Activated T-helper 17 cell treated with anti-CD3 and anti-CD28 coated beads, Interleukin-2, amount 50 U/mL, for 72 hours (primary cell): ENCODE data around the gene DKK3. TPM values are rescaled to one million over a fixed set of nuclear protein-coding genes. Genes with fewer than 3 reads are reported as not detected.
A peak's percentile ranks its signal among the peaks of the same experiment; 100 is the strongest.

Experiments
- ATAC-seq: fragments of 150-1000 bp; cut with Tn5 transposase; replicated peaks from 2 replicates; pipeline ENCODE4 v1.10.0; 2021; ENCODE audit warnings: mild to moderate bottlenecking, moderate library complexity
- H3K27ac Mint-ChIP-seq: one replicate; pipeline ENCODE4 v1.8.0; 2022; ENCODE audit warnings: mixed read lengths
- H3K27me3 Mint-ChIP-seq: one replicate; pipeline ENCODE4 v1.8.0; 2022; ENCODE audit warnings: mixed read lengths
- H3K36me3 Mint-ChIP-seq: one replicate; pipeline ENCODE4 v1.8.0; 2022; ENCODE audit warnings: low read depth, mild to moderate bottlenecking, mixed read lengths
- H3K4me1 Mint-ChIP-seq: one replicate; pipeline ENCODE4 v1.8.0; 2022; ENCODE audit warnings: mixed read lengths
- H3K4me3 Mint-ChIP-seq: one replicate; pipeline ENCODE4 v1.8.0; 2022; ENCODE audit warnings: mild to moderate bottlenecking, mixed read lengths
- H3K9me3 Mint-ChIP-seq: one replicate; pipeline ENCODE4 v1.8.0; 2022; ENCODE audit warnings: mixed read lengths
- total RNA-seq, 2 donors: library from RNA; stranded (reverse); gene quantifications; one replicate each; pipeline ENCODE4 v1.2.3, GENCODE V29; 2022

Gene DKK3
- total RNA-seq, 2 donors from 2014 or later = not detected

- Mint-ChIP-seq H3K4me3 (no peak overlapping the region), H3K9me3 (no peaks in the 10 kb centered on the region), H3K4me1 (peaks cover 3% of the 10 kb centered on the region), H3K27me3 (no peaks in the 10 kb centered on the region), H3K36me3 (no peaks in the 10 kb centered on the region), H3K27ac (no peak overlapping the region)
- peak; percentile 88 for ATAC-seq
These were observed 41.4 kb downstream of the DKK3 start for GRCh38 chr11:11966826-11967668.

DNA sequence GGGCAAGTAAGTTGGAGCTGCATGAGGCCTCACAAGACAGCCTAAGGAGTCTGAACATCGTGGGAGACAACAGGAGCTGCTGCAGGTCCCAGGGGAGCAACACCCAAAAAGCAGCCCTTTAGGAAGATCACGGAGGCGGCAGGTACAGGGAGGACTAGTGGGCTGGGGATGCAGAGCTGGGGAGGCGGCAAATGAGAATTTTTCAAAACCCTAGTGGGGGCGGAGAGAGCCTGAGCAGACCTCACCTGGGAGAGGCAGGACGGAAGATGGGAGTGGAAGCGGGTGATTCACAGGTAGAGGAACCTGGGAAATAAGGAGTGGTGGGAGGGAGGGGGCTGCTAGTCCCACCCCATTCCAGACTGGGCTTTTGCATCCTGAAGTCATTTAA, 42.1 kb downstream of the DKK3 start:
- H3K9me3 Mint-ChIP-seq = no peaks in the 10 kb centered on the region

DNA sequence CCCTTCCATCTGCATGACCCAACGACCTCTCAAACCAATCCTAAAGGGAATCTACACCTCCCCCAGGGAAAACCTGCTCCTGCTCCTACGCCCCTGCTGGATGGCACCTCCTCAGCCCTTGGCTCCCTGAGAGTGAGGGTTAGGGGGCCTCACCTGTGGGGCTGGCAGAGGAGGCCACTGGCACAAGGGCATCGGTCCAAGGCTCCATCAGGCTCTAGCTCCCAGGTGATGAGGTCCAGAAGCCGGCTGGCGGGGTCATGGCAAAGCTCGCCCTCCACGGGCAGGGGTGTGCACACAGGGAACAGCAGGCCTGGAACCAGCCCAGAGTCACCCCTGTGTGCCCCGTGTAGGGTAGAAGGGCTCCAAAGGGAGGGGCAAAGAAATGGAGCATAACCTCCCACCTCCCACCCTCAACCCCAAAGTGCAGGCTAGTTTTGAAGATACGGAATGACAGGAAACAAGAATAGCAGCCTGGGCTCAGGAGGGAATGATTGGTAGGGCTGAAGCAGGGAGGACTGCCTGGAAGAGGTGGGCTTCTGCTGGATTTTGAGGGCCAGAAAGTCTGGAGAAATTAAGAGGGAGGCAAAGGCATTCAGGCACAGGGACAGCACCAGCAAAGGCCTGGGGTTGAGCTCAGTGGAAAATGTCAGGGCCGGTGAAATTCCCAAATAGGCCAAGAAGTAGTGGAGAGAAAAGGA, 42.6 kb downstream of the DKK3 start:
- H3K4me3 Mint-ChIP-seq = no peak overlapping the region
- no peaks in the 10 kb centered on the region for H3K36me3 Mint-ChIP-seq
- H3K27me3 Mint-ChIP-seq = no peaks in the 10 kb centered on the region
- no peaks in the 10 kb centered on the region for H3K9me3 Mint-ChIP-seq
- H3K27ac Mint-ChIP-seq = peak overlapping the region; percentile 42
- ATAC-seq = no peak
- H3K4me1 Mint-ChIP-seq = peaks cover 7% of the 10 kb centered on the region

More for the DNA sequence above, 42.1 kb downstream of the DKK3 start:
- Mint-ChIP-seq H3K4me3 (no peak overlapping the region), H3K27ac (peak overlapping the region; percentile 42), H3K36me3 (no peaks in the 10 kb centered on the region), H3K4me1 (peaks cover 4% of the 10 kb centered on the region), H3K27me3 (no peaks in the 10 kb centered on the region)
- ATAC-seq = no peak

DNA sequence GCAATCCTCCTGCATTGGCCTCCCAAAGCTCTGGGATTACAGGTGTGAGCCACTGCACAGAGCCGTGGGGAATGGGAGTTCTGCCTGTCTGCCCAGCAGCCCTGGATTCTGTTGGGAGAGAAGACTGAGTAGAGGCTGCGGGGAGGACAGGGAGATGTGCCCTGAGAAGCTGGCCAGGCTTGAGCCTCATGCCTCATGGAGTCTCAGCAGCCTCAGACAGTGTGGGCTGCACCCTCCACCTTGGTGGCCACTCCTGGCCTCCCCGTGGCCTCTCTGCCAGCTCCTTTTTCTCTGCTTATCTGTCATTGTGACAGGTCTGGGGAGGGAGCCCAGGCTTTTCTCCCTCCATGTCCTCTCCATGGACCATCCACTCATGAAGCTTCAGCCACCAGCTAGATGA, 43.2 kb downstream of the DKK3 start:
- Mint-ChIP-seq H3K4me3 (no peak overlapping the region), H3K27ac (no peak overlapping the region), H3K36me3 (no peaks in the 10 kb centered on the region), H3K4me1 (peaks cover 13% of the 10 kb centered on the region), H3K9me3 (no peaks in the 10 kb centered on the region), H3K27me3 (no peaks in the 10 kb centered on the region)
- ATAC-seq = no peak

DNA sequence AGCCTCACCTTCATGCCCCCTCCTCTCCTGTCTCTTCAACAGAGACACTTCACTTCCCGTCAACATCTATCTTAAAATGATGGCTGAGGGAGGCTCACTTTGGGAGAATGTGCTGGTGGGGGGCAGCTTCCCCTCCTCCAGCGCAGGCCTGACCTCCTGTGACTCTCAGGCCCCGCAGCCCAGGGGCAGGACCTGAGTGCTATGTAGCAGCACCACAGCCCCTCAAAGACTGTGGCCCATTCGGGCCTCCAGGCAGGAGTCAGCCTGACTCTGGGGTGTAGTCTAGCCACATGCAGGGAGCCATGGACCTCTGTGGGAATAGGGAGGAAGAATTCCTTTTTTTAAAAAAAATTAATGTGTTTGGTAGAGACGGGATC, 43.7 kb downstream of the DKK3 start:
- Mint-ChIP-seq H3K4me1 (peaks cover 17% of the 10 kb centered on the region), H3K27ac (no peak overlapping the region), H3K27me3 (no peaks in the 10 kb centered on the region), H3K4me3 (no peak overlapping the region), H3K36me3 (no peaks in the 10 kb centered on the region), H3K9me3 (no peaks in the 10 kb centered on the region)
- ATAC-seq = no peak

DNA sequence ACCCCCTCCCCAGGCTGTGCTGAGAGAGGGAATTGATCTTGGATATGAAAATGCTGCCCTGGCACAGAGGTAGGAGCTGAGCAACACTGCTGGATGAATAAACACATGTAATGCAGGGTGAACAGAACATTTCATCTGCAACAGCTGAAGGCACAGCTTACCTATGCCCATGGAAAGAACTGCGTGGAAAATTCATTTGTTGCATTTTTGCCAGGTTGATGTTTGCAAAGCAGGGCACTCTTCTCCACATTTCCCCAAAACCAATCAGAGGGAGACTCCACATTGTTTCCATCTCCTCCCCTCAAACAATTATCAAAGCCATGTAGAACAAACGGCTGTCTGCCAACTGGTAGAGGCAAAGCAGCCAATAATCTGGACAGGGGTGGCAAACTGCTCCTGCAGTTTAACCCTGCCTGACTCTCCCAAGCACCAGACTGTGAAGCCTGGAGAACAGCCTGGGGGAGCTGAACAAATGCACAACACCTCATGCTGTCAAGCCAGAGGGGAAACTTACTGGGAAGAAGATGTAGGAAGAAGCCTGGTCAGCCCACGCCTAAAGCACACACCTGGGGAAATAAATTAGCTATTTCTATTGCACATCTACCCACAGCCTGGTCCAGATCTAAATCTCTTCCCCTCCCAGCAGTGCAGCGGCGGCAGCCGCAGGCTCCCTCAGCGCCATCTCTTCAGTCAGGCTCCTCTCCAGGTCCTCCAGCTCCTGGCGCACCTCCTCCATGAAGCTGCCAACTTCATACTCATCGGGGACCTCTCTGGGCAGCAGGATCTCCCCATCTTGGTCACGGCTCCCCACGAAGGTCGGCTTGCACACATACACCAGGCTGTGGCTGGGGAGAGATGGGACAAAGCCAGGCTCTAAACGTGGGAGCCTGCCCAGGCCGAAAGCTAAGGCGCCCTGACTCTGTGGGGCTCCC, 44.3 kb downstream of the DKK3 start:
- Mint-ChIP-seq H3K9me3 (no peaks in the 10 kb centered on the region), H3K4me1 (peaks cover 24% of the 10 kb centered on the region), H3K27me3 (no peaks in the 10 kb centered on the region), H3K36me3 (no peaks in the 10 kb centered on the region), H3K4me3 (no peak overlapping the region), H3K27ac (no peak overlapping the region)
- ATAC-seq = no peak

GRCh38 chr11:11963067-11963466, 45.4 kb downstream of the DKK3 start:
- peaks cover 4% of the 10 kb centered on the region for H3K36me3 Mint-ChIP-seq
- H3K27ac Mint-ChIP-seq = no peak overlapping the region
- no peaks in the 10 kb centered on the region for H3K9me3 Mint-ChIP-seq
- no peak for ATAC-seq
- no peaks in the 10 kb centered on the region for H3K27me3 Mint-ChIP-seq
- no peak overlapping the region for H3K4me3 Mint-ChIP-seq
- peaks cover 30% of the 10 kb centered on the region for H3K4me1 Mint-ChIP-seq

GRCh38 chr11:11961399-11962028, 46.9 kb downstream of the DKK3 start:
- Mint-ChIP-seq H3K4me3 (no peak overlapping the region), H3K27ac (no peak overlapping the region), H3K9me3 (no peaks in the 10 kb centered on the region), H3K4me1 (peaks cover 30% of the 10 kb centered on the region), H3K27me3 (no peaks in the 10 kb centered on the region), H3K36me3 (peaks cover 11% of the 10 kb centered on the region)
- no peak for ATAC-seq

- peak overlapping the region; percentile 8 for H3K27ac Mint-ChIP-seq
- ATAC-seq = peak; percentile 48
- peaks cover 19% of the 10 kb centered on the region for H3K36me3 Mint-ChIP-seq
- peaks cover 30% of the 10 kb centered on the region for H3K4me1 Mint-ChIP-seq
- H3K9me3 Mint-ChIP-seq = no peaks in the 10 kb centered on the region
- peak overlapping the region; percentile 51 for H3K4me3 Mint-ChIP-seq
- no peaks in the 10 kb centered on the region for H3K27me3 Mint-ChIP-seq
These were observed 47.7 kb downstream of the DKK3 start for GRCh38 chr11:11960687-11961086.

DNA sequence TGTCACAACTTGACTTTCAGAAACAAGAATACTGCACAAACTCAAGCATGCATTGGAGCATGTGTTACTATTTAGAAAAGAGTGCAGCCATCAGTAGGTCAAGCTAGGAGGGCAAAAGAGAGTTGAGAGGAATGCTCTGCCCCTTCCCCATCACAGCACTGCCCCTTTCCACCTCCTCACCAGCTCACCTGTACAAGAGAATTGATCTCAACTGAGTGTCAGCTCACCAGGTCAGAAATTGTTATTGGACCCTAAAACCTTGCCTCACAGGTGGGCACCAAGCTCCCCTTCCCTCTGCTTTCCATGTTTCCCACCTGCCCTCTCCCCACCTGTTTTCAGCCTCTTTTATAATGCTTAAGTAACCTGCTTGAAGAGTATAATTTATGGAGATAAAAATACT, 48.8 kb downstream of the DKK3 start:
- Mint-ChIP-seq H3K4me3 (no peak overlapping the region), H3K27me3 (no peaks in the 10 kb centered on the region), H3K36me3 (peaks cover 30% of the 10 kb centered on the region), H3K9me3 (no peaks in the 10 kb centered on the region), H3K4me1 (peaks cover 30% of the 10 kb centered on the region), H3K27ac (peak overlapping the region; percentile 8)
- ATAC-seq = no peak

DNA sequence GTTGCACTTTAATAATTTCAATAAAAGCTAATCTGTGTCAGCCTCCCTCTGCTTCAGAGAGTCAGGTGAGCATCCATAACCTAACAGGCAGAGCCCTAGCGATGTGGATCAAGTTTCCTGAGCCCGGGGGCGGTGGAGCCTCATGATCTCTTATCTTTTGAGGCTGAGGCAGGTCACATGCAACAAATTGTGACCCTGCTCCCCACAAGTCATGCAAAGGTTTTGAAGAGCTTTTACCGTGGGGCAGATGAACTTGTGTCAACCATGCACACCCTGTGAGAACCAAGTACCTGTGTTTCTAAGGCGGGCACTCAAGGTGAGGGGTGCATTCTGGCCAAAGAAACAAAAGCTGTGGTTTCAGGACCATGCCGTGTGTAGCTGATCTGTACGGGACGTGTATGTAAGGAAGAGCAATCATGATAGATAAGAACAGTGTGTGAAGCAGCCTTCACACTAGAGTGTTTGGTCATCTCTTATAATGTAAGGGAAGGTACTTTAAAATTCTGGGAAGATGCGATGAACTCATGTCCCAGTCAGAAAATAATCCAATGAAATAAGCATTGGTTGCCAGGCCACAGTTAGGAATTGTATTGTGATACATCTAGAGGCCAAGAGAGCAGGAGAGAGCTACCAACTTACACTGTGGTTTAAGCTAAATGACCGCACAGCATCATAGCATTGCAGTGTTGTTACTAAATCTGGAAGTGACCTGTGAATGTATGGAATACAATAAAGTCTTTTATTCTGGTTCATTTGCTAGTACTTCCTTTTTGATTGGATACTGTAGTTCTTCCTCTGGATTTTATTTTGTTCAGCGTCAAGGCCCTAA, 49.8 kb downstream of the DKK3 start:
- no peaks in the 10 kb centered on the region for H3K9me3 Mint-ChIP-seq
- no peak for ATAC-seq
- H3K27me3 Mint-ChIP-seq = no peaks in the 10 kb centered on the region
- H3K4me3 Mint-ChIP-seq = no peak overlapping the region
- H3K27ac Mint-ChIP-seq = no peak overlapping the region
- peaks cover 30% of the 10 kb centered on the region for H3K4me1 Mint-ChIP-seq
- H3K36me3 Mint-ChIP-seq = peaks cover 40% of the 10 kb centered on the region

DNA sequence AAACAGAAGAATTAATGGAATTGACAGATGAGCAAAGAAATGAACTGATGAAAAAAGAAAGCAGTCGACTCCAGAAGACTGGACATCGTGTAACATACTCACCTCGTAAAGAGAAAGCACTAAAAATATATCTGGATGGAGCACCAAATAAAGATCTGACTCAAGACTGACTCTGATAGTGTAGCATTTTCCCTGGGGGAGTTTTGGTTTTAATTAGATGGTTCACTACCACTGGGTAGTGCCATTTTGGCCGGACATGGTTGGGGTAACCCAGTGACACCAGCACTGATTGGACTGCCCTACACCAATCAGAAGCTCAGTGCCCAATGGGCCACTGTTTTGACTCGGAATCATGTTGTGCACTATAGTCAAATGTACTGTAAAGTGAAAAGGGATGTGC, 52.4 kb downstream of the DKK3 start:
- no peak overlapping the region for H3K27ac Mint-ChIP-seq
- peaks cover 25% of the 10 kb centered on the region for H3K4me1 Mint-ChIP-seq
- ATAC-seq = no peak
- H3K9me3 Mint-ChIP-seq = no peaks in the 10 kb centered on the region
- no peak overlapping the region for H3K4me3 Mint-ChIP-seq
- no peaks in the 10 kb centered on the region for H3K27me3 Mint-ChIP-seq
- H3K36me3 Mint-ChIP-seq = peaks cover 66% of the 10 kb centered on the region

GRCh38 chr11:11952036-11952435, 56.4 kb downstream of the DKK3 start:
- Mint-ChIP-seq H3K9me3 (no peaks in the 10 kb centered on the region), H3K27ac (peak overlapping the region; percentile 36), H3K36me3 (peaks cover 100% of the 10 kb centered on the region), H3K4me1 (no peaks in the 10 kb centered on the region), H3K4me3 (no peak overlapping the region), H3K27me3 (no peaks in the 10 kb centered on the region)
- ATAC-seq = no peak
